Stimulated activated CD8-positive, alpha-beta memory T cell treated with anti-CD3 and anti-CD28 coated beads, Interleukin-15, amount 100 ng/mL, for 24 hours (primary cell): Measurements from ENCODE around the gene PAX5.

ENCODE experiments used
- DNase-seq: peaks from one replicate; pipeline ENCODE4 v3.0.0-alpha.2; 2020; ENCODE audit warnings: low read depth

The PAX5 gene

DNA sequence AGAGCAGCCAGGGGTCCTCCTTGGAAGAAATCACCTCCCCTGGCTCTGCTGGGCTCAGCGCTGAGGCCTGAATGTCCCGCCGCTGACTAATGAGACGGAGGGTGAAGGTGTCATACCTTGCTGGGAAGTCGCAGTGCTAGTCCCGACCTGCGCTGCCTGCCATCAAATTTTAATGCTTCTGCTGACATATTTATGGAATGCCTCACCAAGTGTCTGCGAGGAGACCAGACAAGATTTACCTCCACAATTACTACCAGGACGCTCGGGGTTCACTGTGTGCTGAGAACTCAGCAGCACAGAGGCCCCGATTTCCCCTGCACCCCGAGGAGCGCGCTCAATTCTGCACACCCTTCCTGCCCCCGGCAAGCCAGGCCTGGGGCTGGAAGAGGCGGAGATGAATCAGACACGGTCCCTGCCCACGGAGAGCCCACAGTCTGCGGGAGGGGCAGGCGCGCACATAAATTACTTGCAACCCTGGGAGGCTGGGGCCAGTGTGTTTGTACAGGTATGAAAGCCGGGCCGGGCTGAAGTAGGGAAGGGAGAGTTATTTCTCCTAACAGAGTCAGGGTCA is 175.2 kb downstream of the PAX5 start:
- no peak for DNase-seq

DNA sequence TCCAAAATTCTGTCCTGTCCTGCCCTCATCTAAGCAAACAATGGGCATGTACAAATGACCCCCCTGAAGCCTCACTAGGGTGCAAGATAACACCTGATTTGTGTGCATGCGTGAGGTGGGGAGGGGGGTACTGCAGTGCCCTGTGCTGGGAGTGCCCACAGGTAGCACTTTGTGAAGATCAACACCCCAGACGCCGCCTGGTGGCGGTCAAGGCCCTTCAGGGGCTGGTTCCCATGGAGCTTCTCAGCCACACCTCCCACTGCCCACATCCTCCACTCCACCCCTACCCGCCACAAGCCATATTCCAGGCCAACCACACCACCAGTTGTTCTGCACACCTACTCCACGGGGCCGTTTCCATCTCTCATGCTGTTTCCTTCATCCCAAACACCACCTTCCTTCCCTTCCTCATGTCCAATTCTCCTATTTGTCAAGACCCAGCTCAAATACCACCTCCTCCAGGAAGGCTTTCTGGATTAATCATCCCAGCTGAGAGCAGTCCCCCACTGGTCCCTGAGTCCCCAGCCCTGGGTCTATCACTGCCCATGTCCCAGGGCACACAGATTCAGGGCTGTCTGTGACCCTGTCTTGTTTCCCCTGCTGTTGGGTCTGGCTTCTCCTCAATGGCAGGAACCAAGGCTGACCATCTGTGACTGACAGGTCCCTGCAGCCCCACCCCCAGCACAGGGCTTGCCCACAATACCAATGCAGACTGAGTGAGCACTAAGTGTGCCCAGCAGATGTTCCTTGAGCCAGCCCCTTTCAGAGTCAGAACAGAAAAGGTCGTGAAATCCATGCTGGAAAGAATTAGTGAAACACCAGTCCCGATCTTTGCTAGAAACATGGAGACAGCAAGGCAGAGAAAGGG is 178.4 kb downstream of the PAX5 start:
- peak; percentile 4 for DNase-seq

- no peak for DNase-seq
Observed at GRCh38 chr9:36854751-36855150, 179.3 kb downstream of the PAX5 start.

DNA sequence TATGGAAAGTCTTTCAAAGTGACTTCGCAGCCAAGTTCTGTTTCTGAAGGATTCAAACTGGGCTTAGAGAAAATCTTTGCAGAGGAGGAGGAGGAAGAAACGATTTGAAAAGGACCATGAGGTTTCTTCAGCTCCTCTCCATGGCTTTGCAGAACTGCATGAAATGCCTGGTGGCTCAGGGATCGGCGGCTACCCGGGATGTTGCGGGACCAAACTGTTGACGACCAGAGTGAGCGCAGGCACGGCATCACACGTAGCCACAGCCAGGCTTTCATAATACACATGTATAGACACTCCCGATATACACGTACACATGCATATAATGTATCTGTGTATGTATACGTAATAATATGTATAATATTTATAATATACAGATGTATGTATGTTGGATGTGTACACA is 180.0 kb downstream of the PAX5 start:
- DNase-seq = no peak

DNA sequence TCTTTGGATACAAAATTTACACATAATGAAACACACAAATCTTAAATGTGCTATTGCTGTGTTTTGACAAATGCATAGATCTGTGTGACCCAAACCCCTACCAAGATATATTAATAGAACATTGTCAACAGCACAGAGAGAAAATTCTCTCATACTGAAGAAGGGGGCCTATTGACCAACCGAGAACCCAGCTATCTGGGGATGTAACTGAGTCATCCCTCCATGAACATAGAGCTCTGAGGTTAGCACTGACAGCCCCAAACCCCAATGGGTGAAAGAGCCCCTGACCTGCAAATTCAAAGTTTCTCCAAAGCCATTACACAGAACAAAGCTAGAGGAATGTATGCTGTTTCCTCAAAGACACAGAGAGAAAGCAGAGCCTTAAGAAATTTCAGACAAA is 180.8 kb downstream of the PAX5 start:
- no peak for DNase-seq

DNA sequence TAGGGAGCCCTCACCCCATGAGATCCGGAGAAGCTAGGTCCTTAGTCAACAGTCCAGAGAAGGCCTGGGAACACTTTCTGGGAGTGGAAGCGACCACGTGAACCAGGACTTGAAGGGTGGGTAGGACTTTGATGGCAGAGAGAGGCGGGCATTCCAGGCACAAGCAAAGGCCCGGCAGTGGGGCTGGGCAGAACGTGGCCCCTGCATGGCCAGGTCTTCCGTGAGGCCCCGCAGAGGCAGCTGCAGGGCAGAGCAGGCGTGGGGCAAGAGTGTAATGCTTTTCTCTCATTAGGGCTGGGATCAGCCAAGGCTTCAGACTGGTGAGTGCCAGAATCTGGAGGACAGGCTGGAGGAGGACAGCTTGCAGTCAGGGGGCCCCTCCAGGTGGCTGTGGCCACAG is 184.1 kb downstream of the PAX5 start:
- DNase-seq = no peak

GRCh38 chr9:36848946-36849345 is 185.1 kb downstream of the PAX5 start:
- no peak for DNase-seq

DNA sequence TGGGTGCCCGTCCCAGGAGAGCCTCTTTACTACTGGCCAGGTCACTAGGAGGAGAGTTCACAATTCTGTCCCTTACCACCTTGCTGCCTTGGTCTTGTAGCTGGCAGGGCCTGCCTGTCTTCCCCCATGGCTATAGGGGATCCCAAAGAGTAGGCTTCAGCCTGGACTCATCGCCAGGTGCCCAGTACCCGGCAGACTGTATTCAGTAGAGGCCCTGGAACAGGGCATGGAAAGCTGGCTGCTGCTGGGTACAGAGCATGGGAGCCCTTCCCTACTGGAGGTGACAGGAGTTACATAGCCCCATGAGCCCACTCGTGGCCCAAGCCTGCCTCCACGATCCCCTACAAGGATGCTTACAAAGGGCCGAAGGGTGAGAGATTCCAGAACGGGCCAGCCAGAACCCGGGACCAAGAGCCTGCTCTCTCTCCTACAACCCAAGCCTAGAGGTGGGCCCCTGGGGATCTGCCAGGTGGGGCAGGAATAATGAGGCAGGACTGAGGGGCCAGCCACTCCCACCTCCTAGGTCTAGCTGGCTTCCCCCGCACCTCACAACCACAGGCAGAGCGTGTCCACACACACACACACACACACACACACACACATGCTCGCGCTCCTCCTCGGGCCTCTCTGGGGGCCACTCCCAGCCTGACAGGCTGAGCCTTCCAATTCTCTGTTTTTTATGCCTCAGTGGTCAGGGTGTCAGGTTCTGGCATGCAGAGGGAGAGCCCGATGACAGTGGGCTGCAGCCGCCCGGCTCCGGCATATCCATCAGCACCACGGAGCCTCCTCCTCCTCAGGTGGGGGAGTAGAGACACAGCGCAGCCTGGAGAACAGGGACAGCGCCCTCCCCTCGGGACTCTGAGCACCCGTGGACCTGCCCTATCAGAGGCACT is 186.0 kb downstream of the PAX5 start:
- DNase-seq = no peak

DNA sequence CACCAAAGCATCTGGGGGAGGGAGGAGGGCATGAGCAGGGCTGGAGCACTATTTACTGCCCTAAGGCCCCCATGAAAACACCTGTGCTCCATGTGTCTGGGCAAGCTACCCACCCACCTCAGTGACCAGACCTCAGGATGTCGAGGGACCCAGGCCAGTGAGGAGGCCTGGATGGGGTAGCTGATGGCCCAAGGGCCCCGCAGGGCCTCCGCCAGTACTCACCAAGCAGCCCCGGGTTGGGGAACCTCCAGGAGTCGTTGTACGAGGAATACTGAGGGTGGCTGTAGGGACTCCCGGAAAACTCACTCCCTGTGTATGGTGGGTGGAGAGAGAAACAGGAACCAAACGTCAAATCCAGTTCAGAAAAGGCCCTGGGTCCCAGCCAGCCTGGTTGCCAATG is 187.4 kb downstream of the PAX5 start:
- no peak for DNase-seq

- DNase-seq = no peak
Observed at GRCh38 chr9:36845844-36846243, 188.2 kb downstream of the PAX5 start.

DNA sequence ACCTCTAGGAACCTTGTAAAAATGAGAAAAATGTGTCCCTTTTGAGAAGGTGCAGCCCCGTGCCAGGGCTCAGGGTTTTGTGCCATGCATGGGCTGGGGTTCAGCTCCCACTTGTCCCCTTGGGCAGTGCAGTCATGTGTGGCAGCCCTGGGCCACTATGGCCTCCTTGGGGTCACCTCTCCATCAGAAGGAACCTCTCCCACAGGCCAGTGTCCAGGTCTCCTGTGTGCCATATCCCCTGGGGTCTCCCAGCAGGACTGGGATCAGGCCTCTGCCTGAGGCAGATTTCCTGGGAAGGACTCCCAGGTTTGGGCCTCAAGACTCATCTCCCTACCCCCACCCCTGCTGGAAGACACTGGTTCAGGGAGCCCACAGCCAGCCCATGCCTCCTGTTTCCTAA is 189.1 kb downstream of the PAX5 start:
- no peak for DNase-seq

GRCh38 chr9:36843964-36844363 is 190.1 kb downstream of the PAX5 start:
- no peak for DNase-seq

GRCh38 chr9:36842560-36843530 is 191.2 kb downstream of the PAX5 start:
- no peak for DNase-seq

DNA sequence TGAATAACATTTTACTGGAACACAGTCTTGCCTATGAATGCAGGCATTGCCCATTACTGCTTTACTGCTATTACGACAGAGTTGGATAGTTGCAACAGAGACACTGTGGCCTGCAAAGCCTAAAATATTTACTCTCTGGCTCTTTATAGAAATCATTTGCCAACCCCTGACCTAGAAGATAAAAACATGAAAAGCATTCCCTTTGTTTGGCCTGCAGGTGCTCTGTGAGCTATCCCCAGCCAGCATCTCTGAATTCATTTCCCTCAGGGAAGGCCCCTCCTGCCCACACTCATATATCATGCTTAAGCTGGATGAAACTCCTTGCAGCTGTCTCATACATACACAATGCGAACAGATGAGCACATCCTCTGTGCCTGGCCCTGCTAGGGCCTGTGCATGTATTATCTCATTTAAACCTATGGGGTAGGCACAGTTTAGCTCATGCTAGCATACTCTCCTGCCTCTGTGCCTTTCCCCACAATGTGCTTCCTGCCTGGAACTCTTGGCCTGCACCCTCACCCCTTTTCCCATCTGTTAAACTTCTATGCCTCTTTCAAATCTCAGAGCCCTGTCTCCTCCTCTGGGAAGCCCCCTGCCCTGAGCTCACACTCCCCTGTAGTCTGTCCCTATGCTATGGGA is 193.1 kb downstream of the PAX5 start:
- no peak for DNase-seq

- no peak for DNase-seq
Observed at GRCh38 chr9:36839131-36839885, 194.8 kb downstream of the PAX5 start.

GRCh38 chr9:36837431-36838405 is 196.3 kb downstream of the PAX5 start:
- no peak for DNase-seq

DNA sequence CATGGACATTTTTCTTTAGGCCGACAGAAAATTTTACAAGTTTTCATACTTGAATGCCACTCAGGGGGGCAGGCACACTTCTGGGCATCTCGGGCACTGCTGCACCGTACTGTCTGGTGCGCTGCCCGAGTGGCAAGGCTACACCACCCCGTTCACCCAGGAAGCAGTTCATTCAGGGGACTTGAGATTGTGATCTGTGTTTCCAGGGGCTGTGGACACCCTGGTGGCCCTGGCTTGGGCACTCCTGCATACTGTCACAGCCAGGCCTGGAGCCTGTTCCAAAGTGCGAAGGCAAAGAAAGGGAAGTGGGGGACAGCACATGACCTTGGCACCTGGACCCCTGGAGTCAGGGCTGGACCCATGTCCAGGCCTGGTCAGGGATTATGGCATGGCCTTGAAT is 197.6 kb downstream of the PAX5 start:
- no peak for DNase-seq

DNA sequence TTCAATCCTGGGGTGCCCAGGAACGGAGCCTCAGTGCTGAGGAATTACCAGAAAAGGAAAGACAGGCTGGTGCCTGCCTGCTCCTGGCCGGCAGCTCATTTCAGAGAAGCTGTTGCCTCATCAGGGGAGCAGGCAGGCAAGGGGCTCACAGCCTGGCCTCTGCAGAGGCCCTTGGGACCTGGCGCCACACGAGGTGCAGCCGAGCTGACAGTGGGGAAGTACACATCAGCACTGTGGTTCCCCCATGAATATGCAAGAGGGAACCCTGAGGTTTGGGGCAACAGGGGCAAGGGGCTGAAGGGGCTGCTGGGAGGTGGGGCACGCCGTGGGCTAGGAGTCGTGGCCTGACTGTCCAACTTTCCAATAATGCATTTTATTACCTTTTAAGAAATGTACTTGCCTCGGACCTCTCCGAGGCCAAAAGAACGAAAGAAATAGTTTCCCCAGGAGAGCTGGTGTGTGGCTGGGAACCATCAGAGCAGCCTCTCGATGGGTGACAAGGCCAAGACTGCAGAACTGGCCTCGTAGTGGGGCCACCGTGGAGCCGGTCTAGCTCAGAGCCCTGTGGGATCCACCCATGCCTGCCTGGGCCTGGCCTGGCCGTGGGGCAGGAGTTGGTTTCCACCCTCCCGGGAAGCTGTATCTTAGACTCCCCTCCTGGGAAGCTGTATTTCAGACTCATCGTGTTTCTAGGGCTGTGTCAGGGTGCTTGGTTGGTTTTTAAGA is 198.6 kb downstream of the PAX5 start:
- no peak for DNase-seq
